Mucosa of rectum (tissue), 2 donors: Measurements from ENCODE around the gene TMEM255A.

Experiments
- H3K27ac ChIP-seq, 2 donors: one replicate each; pipeline ENCODE4 v1.7.0; 2013; ENCODE audit warnings: inconsistent platforms in 2 of 2, low read depth in 2 of 2, low read length in 2 of 2
- H3K27me3 ChIP-seq, 2 donors: one replicate each; pipeline ENCODE4 v1.7.0; 2013; ENCODE audit warnings: low read length in 2 of 2; ENCODE audit not compliant: control insufficient read depth in 2 of 2, insufficient read depth in 2 of 2
- H3K36me3 ChIP-seq, 2 donors: one replicate each; pipeline ENCODE4 v1.7.0; 2013; ENCODE audit warnings: low read length in 2 of 2; ENCODE audit not compliant: control insufficient read depth in 2 of 2, insufficient read depth in 2 of 2
- H3K4me1 ChIP-seq, 2 donors: one replicate each; pipeline ENCODE4 v1.7.0; 2013; ENCODE audit warnings: low read length in 2 of 2, mild to moderate bottlenecking in 1 of 2; ENCODE audit not compliant: control insufficient read depth in 2 of 2, insufficient read depth in 2 of 2
- H3K4me3 ChIP-seq, 2 donors: one replicate each; pipeline ENCODE4 v1.7.0; 2013; ENCODE audit warnings: low read length in 2 of 2
- H3K9ac ChIP-seq, 2 donors: one replicate each; pipeline ENCODE4 v1.7.0; 2013; ENCODE audit warnings: low read length in 2 of 2, low read depth in 1 of 2, mild to moderate bottlenecking in 1 of 2
- H3K9me3 ChIP-seq, 2 donors: one replicate each; pipeline ENCODE4 v1.7.0; 2013; ENCODE audit warnings: low read length in 2 of 2; ENCODE audit not compliant: control insufficient read depth in 2 of 2
- donor health status: healthy.
- donor health status: Normal muscosa, but diverticular disease.

The TMEM255A gene

GRCh38 chrX:120293015-120293414 is 18.2 kb downstream of the TMEM255A start:
- no peaks in the 10 kb centered on the region for H3K9me3 ChIP-seq
- no peaks in the 10 kb centered on the region for H3K4me1 ChIP-seq
- no peak overlapping the region for H3K27ac ChIP-seq
- H3K4me3 ChIP-seq: no peak overlapping the region
- no peaks in the 10 kb centered on the region for H3K36me3 ChIP-seq
- no peak overlapping the region for H3K9ac ChIP-seq
- peaks cover 0 to 3% of the 10 kb centered on the region in 2 donors for H3K27me3 ChIP-seq

GRCh38 chrX:120291211-120291610 is 20.1 kb downstream of the TMEM255A start:
- Histone ChIP-seq H3K9ac (no peak overlapping the region), H3K4me3 (no peak overlapping the region), H3K4me1 (no peaks in the 10 kb centered on the region), H3K9me3 (no peaks in the 10 kb centered on the region), H3K27ac (no peak overlapping the region), H3K27me3 (no peaks in the 10 kb centered on the region), H3K36me3 (no peaks in the 10 kb centered on the region)

DNA sequence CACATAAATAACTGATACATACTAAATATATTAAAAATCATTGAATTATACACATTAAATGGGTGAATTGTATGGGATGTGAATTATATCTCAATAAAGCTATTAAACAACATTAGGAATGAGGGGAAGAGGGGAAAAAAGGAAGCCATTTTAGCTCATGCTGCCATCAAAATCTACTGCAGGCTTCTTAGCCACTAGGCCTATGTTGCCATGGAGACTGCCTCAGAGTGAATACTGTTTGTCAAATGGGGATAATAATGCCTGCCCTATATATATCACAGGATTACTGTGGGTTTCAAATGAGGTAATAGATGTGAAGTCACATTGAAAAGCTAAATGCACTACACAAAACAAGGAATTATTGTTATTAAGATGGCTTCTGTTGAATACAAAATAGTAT is 21.2 kb downstream of the TMEM255A start:
- no peaks in the 10 kb centered on the region for H3K9me3 ChIP-seq
- H3K36me3 ChIP-seq: no peaks in the 10 kb centered on the region
- H3K9ac ChIP-seq: no peak overlapping the region
- no peaks in the 10 kb centered on the region for H3K27me3 ChIP-seq
- no peak overlapping the region for H3K27ac ChIP-seq
- H3K4me3 ChIP-seq: no peak overlapping the region
- no peaks in the 10 kb centered on the region for H3K4me1 ChIP-seq

- no peaks in the 10 kb centered on the region for H3K36me3 ChIP-seq
Observed at GRCh38 chrX:120287513-120288112, 23.6 kb downstream of the TMEM255A start.

DNA sequence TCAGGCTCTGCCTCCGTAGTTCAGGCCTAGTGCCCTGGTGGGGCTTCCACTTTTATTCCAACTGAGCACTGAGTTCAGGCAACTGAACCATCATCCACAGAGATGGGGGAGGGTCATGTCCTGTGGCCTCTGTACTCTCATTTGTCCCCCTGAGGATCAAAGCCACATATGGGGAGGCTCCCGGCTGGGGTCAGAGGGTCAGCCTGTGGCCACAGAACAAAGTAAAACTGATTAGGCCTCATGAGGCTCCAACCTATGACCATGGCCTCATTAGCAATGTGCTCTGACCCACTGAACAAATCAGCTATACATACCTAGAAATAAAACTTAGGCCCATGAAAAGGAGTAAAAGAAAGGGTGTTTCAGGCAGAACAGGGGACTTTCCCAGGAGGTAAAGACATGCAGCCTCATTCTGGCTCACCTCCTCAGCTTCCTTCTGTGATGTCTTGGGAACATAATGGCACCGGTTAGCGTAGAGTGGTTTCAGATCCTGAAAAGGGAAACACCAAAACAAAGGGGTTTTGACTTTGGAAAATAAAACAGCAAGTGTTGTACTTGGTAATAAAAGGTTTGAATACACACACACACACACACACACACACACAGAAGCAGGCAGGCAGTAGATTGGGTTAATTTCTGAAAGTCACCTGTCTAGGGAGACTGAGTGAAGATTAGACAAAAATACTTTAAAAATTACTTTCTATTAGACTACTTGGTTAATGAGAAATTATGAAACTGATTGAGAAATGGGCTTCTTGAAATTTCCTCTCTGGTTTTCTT is 24.3 kb downstream of the TMEM255A start:
- Histone ChIP-seq H3K9ac (no peak overlapping the region), H3K9me3 (no peaks in the 10 kb centered on the region), H3K27me3 (no peaks in the 10 kb centered on the region), H3K4me1 (no peaks in the 10 kb centered on the region), H3K27ac (no peak overlapping the region), H3K36me3 (no peaks in the 10 kb centered on the region), H3K4me3 (no peak overlapping the region)

More at GRCh38 chrX:120287513-120288112, 23.6 kb downstream of the TMEM255A start:
- H3K9ac ChIP-seq: no peak overlapping the region
- no peaks in the 10 kb centered on the region for H3K9me3 ChIP-seq
- H3K4me1 ChIP-seq: no peaks in the 10 kb centered on the region
- no peak overlapping the region for H3K27ac ChIP-seq
- H3K27me3 ChIP-seq: no peaks in the 10 kb centered on the region
- H3K4me3 ChIP-seq: no peak overlapping the region

GRCh38 chrX:120282697-120283096 is 28.6 kb downstream of the TMEM255A start:
- no peaks in the 10 kb centered on the region for H3K4me1 ChIP-seq
- H3K4me3 ChIP-seq: no peak overlapping the region
- H3K27me3 ChIP-seq: no peaks in the 10 kb centered on the region
- H3K9me3 ChIP-seq: no peaks in the 10 kb centered on the region
- no peak overlapping the region for H3K9ac ChIP-seq
- H3K36me3 ChIP-seq: no peaks in the 10 kb centered on the region
- no peak overlapping the region for H3K27ac ChIP-seq

GRCh38 chrX:120281761-120282160 is 29.5 kb downstream of the TMEM255A start:
- no peak overlapping the region for H3K9ac ChIP-seq
- no peak overlapping the region for H3K27ac ChIP-seq
- no peaks in the 10 kb centered on the region for H3K27me3 ChIP-seq
- no peaks in the 10 kb centered on the region for H3K9me3 ChIP-seq
- H3K4me1 ChIP-seq: no peaks in the 10 kb centered on the region
- H3K36me3 ChIP-seq: no peaks in the 10 kb centered on the region
- H3K4me3 ChIP-seq: no peak overlapping the region

GRCh38 chrX:120281021-120281624 is 30.1 kb downstream of the TMEM255A start:
- H3K9ac ChIP-seq: no peak overlapping the region
- no peaks in the 10 kb centered on the region for H3K4me1 ChIP-seq
- H3K36me3 ChIP-seq: no peaks in the 10 kb centered on the region
- H3K9me3 ChIP-seq: no peaks in the 10 kb centered on the region
- no peak overlapping the region for H3K4me3 ChIP-seq
- H3K27me3 ChIP-seq: no peaks in the 10 kb centered on the region
- H3K27ac ChIP-seq: no peak overlapping the region

DNA sequence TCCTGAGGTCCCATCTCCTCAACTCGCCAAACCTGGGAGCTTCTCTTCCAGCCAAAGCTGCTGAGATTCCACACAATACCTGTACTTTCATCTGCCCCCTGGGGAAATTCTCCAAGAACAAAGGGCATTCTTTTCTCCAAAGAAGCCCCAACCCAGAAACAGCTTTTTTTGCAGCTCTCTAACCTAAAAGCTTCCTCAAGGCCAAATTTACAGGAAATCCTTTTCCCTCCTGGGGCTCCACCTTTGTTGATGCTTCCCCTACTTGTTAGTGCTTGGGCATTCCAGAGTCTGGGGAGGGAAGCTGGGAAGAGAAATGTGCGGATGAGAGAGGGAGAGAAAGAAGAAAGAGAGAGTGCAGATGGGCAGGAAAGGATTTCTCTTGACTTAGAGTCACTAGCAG is 36.3 kb downstream of the TMEM255A start:
- Histone ChIP-seq H3K9ac (no peak overlapping the region), H3K36me3 (no peaks in the 10 kb centered on the region), H3K4me3 (no peak overlapping the region), H3K9me3 (no peaks in the 10 kb centered on the region), H3K27ac (no peak overlapping the region), H3K27me3 (no peaks in the 10 kb centered on the region), H3K4me1 (no peaks in the 10 kb centered on the region)

GRCh38 chrX:120274145-120274544 is 37.1 kb downstream of the TMEM255A start:
- no peak overlapping the region for H3K27ac ChIP-seq
- H3K4me1 ChIP-seq: peaks cover 0 to 2% of the 10 kb centered on the region in 2 donors
- H3K9ac ChIP-seq: no peak overlapping the region
- no peaks in the 10 kb centered on the region for H3K27me3 ChIP-seq
- H3K4me3 ChIP-seq: no peak overlapping the region
- H3K36me3 ChIP-seq: no peaks in the 10 kb centered on the region
- no peaks in the 10 kb centered on the region for H3K9me3 ChIP-seq
